GM12872 (cell line): ENCODE measurements around the gene RAB4B.

Experiments used
- TF ChIP-seq, protein P1 (sequence below): IDR thresholded peaks from 3 replicates; pipeline ENCODE4 v1.5.1; 2011; ENCODE audit warnings: low read depth, mild to moderate bottlenecking, low read length, moderate library complexity; ENCODE audit not compliant: insufficient read depth

The RAB4B gene, protein sequence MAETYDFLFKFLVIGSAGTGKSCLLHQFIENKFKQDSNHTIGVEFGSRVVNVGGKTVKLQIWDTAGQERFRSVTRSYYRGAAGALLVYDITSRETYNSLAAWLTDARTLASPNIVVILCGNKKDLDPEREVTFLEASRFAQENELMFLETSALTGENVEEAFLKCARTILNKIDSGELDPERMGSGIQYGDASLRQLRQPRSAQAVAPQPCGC

GRCh38 chr19:40777937-40778705, at the start of gene RAB4B:
Gene RAB4B (plus strand): TSS chr19:40778247. CDS start chr19:40778376, 129 bp downstream.
- TF ChIP-seq, protein P1, sequence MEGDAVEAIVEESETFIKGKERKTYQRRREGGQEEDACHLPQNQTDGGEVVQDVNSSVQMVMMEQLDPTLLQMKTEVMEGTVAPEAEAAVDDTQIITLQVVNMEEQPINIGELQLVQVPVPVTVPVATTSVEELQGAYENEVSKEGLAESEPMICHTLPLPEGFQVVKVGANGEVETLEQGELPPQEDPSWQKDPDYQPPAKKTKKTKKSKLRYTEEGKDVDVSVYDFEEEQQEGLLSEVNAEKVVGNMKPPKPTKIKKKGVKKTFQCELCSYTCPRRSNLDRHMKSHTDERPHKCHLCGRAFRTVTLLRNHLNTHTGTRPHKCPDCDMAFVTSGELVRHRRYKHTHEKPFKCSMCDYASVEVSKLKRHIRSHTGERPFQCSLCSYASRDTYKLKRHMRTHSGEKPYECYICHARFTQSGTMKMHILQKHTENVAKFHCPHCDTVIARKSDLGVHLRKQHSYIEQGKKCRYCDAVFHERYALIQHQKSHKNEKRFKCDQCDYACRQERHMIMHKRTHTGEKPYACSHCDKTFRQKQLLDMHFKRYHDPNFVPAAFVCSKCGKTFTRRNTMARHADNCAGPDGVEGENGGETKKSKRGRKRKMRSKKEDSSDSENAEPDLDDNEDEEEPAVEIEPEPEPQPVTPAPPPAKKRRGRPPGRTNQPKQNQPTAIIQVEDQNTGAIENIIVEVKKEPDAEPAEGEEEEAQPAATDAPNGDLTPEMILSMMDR = no peak

DNA sequence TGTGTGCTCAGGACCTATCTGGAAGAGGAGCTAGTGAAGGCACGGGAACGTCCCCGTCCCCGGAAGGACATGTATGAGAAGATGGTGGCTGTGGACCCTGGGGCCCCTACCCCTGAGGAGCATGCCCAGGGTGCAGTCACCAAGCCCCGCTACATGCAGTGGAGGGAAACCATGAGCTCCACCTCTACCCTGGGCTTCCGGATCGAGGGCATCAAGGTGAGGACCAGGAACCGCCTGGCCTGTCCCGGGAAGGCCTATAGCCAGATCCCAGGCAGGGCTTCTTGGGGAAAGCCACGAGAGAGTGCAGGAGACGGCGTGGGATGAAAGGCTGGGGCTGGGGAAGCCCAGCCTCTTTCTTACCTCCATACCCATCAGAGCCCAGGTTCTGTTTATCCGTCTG, 44.9 kb upstream of the RAB4B start:
- TF ChIP-seq, protein P1 = no peak

- TF ChIP-seq, protein P1 = no peak
Observed at GRCh38 chr19:40735013-40735771, 42.9 kb upstream of the RAB4B start.

- TF ChIP-seq, protein P1 = no peak
Observed at GRCh38 chr19:40736661-40737060, 41.4 kb upstream of the RAB4B start.

GRCh38 chr19:40737102-40737644, 40.9 kb upstream of the RAB4B start:
- TF ChIP-seq, protein P1 = no peak

- TF ChIP-seq, protein P1 = no peak
Observed at GRCh38 chr19:40739030-40739839, 38.8 kb upstream of the RAB4B start.
